SK-N-MC (cell line): ENCODE results near the gene MAGI1.

Source experiments
- EZH2 ChIP-seq: fragments of 200-600 bp; sonication (generic); IDR thresholded peaks from one replicate; pipeline ENCODE4 v1.6.1; 2017; ENCODE audit warnings: antibody characterized with exemption
- FOXP2 ChIP-seq: optimal IDR thresholded peaks from 2 replicates; pipeline ENCODE3; 2011; ENCODE audit warnings: mild to moderate bottlenecking, moderate library complexity; ENCODE audit not compliant: insufficient read depth; ENCODE audit errors: extremely low read length, control extremely low read depth
- POLR2AphosphoS5 ChIP-seq: IDR thresholded peaks from 2 replicates; pipeline ENCODE4 v1.6.1; 2012; ENCODE audit warnings: mild to moderate bottlenecking, low read depth, low read length, borderline replicate concordance

DNA sequence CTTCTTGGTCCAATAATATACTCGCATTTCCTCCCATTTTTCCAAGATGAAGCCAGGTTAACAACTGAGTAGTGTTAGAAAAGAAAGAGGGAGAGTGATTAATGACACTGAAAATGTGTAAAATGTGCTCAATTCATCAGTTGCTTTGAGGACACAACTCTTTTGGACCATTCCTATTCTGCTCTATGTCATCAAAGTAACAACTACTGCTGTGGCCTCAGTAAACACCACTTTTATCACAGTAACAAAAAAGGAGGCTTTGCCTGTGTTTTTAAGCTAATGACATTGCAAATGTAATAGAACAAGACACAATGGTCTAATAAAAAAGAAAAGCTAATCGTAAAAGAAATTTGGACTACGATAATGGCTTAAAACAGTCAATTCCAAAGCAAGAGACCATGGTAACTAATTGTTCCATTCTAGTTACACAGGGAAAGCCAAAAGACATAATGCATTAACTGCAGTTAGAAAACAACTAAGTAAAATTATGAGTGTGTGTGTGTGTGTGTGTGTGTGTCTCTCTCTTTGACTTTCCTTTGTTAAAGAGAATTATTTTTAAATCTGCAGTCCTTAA lies 221.1 kb downstream of the MAGI1 start:
- TF ChIP-seq POLR2AphosphoS5 (no peak), EZH2 (no peak), FOXP2 (no peak)
